HepG2 (cell line): ENCODE results near the gene SNX19. TPM values are rescaled to one million over a fixed set of nuclear protein-coding genes. Genes with fewer than 3 reads are reported as not detected.

Source experiments
- ARNT2 ChIP-seq: sonication (generic); formaldehyde crosslinking; IDR thresholded peaks from 2 replicates; pipeline ENCODE4 v1.8.0; 2022; ENCODE audit warnings: mild to moderate bottlenecking, low read depth, missing genetic modification reagents, moderate library complexity
- ATF2 ChIP-seq: sonication (generic); formaldehyde crosslinking; IDR thresholded peaks from 2 replicates; pipeline ENCODE4 v1.4.0; 2020; ENCODE audit warnings: missing genetic modification reagents
- HNF1B ChIP-seq: sonication (generic); formaldehyde crosslinking; IDR thresholded peaks from 2 replicates; pipeline ENCODE4 v1.5.1; 2020; ENCODE audit warnings: mild to moderate bottlenecking, moderate library complexity, missing genetic modification reagents
- HNRNPLL ChIP-seq: fragments of 200-400 bp; formaldehyde crosslinking; IDR thresholded peaks from 2 replicates; pipeline ENCODE4 v1.6.1; 2017; ENCODE audit warnings: mild to moderate bottlenecking, low read depth, low read length; ENCODE audit not compliant: poor library complexity, severe bottlenecking
- KDM3A ChIP-seq: IDR thresholded peaks from 2 replicates; pipeline ENCODE4 v1.6.1; 2018; ENCODE audit warnings: low read depth, missing compliant biosample characterization
- KLF12 ChIP-seq: sonication (generic); formaldehyde crosslinking; IDR thresholded peaks from 2 replicates; pipeline ENCODE4 v1.4.0; 2020; ENCODE audit warnings: missing genetic modification reagents, borderline replicate concordance
- MIER3 ChIP-seq: IDR thresholded peaks from 2 replicates; pipeline ENCODE4 v1.6.1; 2016; ENCODE audit warnings: missing compliant biosample characterization, borderline replicate concordance
- MXI1 ChIP-seq: IDR thresholded peaks from 3 replicates; pipeline ENCODE4 v1.6.1; 2012; ENCODE audit warnings: low read depth, low read length, inconsistent platforms, borderline replicate concordance
- MYNN ChIP-seq: sonication (generic); formaldehyde crosslinking; IDR thresholded peaks from 2 replicates; pipeline ENCODE4 v1.4.0; 2020; ENCODE audit warnings: mild to moderate bottlenecking, low read depth, missing genetic modification reagents
- PITX1 ChIP-seq: sonication (generic); formaldehyde crosslinking; IDR thresholded peaks from 2 replicates; pipeline ENCODE4 v1.5.1; 2020; ENCODE audit warnings: mild to moderate bottlenecking, missing genetic modification reagents
- SP5 ChIP-seq: IDR thresholded peaks from 2 replicates; pipeline ENCODE4 v1.6.1; 2016; ENCODE audit warnings: low read depth, borderline replicate concordance
- TEAD3 ChIP-seq: optimal IDR thresholded peaks from 2 replicates; pipeline ENCODE3; 2016; ENCODE audit warnings: borderline replicate concordance
- TFAP4 ChIP-seq: sonication (generic); IDR thresholded peaks from 2 replicates; pipeline ENCODE4 v1.6.1; 2016; ENCODE audit warnings: low read depth, borderline replicate concordance
- UBTF ChIP-seq: sonication (generic); formaldehyde crosslinking; IDR thresholded peaks from 2 replicates; pipeline ENCODE4 v1.4.0; 2020; ENCODE audit warnings: mild to moderate bottlenecking, missing genetic modification reagents
- XRCC5 ChIP-seq: fragments of 200-400 bp; formaldehyde crosslinking; optimal IDR thresholded peaks from 2 replicates; pipeline ENCODE3; 2017; ENCODE audit warnings: mild to moderate bottlenecking, low read length
- YY1 ChIP-seq: IDR thresholded peaks from 2 replicates; pipeline ENCODE4 v1.6.1; 2011; ENCODE audit warnings: low read length, low read depth, moderate library complexity, mild to moderate bottlenecking; ENCODE audit not compliant: insufficient read depth, insufficient replicate concordance
- ZNF124 ChIP-seq: sonication (generic); formaldehyde crosslinking; IDR thresholded peaks from 2 replicates; pipeline ENCODE4 v1.4.0; 2020; ENCODE audit warnings: missing genetic modification reagents
- ZNF24 ChIP-seq: fragments of 450-650 bp; IDR thresholded peaks from 2 replicates; pipeline ENCODE4 v1.6.1; 2017; ENCODE audit warnings: antibody characterized with exemption, mild to moderate bottlenecking
- ZNF382 ChIP-seq: sonication (generic); formaldehyde crosslinking; IDR thresholded peaks from 2 replicates; pipeline ENCODE4 v1.5.0; 2020; ENCODE audit warnings: missing genetic modification reagents, mild to moderate bottlenecking, borderline replicate concordance
- ZNF782 ChIP-seq: sonication (generic); formaldehyde crosslinking; IDR thresholded peaks from 2 replicates; pipeline ENCODE4 v1.4.0; 2020; ENCODE audit warnings: missing genetic modification reagents, mild to moderate bottlenecking, borderline replicate concordance
- polyA plus RNA-seq, 8 experiments: library from polyadenylated mRNA; depleted of rRNA in 3 of 8; stranded (reverse) in 7 of 8; unstranded in 1 of 8; fragments of >200 nt; fragmentation: Illumina TruSeq in 4 of 8; extraction: Trizol in 4 of 8; gene quantifications; 2 replicates each; pipeline versions ENCODE4 v1.2.1 to v1.2.3, GENCODE V29; 2011 to 2016; ENCODE audit warnings: low read depth in 4 of 8, missing spikeins in 1 of 8, mixed read lengths in 1 of 8; ENCODE audit not compliant: insufficient read depth in 1 of 8
- total RNA-seq, 5 experiments: library from RNA; depleted of rRNA; stranded (reverse); fragments of >200 nt; fragmentation: Illumina TruSeq; extraction: Trizol; gene quantifications; 2 replicates each; pipeline ENCODE4 v1.2.3, GENCODE V29; 2016; ENCODE audit warnings: low read depth in 1 of 5

SNX19 gene
- total and polyA plus RNA-seq, 2 of the 13 experiments (the other 11 are each of a cell fraction or from before 2014, with no cell fraction given): 0.13 to 0.27 TPM

- TF ChIP-seq HNRNPLL: peak; percentile 24
- TF ChIP-seq SP5 (CRISPR knock-in tag): peak; percentile 59; the same call in 1 of the 2 replicates
- TF ChIP-seq TEAD3 (CRISPR knock-in tag): peak; percentile 82
- TF ChIP-seq ARNT2: 0 out of 2 replicates have a peak, but pooled peaks have one; percentile 30
- 0 out of 2 replicates have a peak, but pooled peaks have one; percentile 15 for TF ChIP-seq UBTF (CRISPR knock-in tag)
- TF ChIP-seq KDM3A: peak; percentile 86
- peak; percentile 65 for TF ChIP-seq TFAP4
- 0 out of 2 replicates have a peak, but pooled peaks have one; percentile 51 for TF ChIP-seq MIER3 (CRISPR knock-in tag)
- peak; percentile 97 for TF ChIP-seq XRCC5
- TF ChIP-seq ZNF382 (CRISPR knock-in tag): no peak
- TF ChIP-seq PITX1 (CRISPR knock-in tag): peak; percentile 13; the same call in 1 of the 2 replicates
- TF ChIP-seq ZNF24: 0 out of 2 replicates have a peak, but pooled peaks have one; percentile 36
- peak; percentile 91; the same call in 1 of the 2 replicates for TF ChIP-seq KLF12 (CRISPR knock-in tag)
- peak; percentile 69; the same call in 1 of the 2 replicates for TF ChIP-seq ZNF782 (CRISPR knock-in tag)
- TF ChIP-seq MXI1: peak; percentile 27; the same call in 1 of the 3 replicates
- TF ChIP-seq HNF1B (CRISPR knock-in tag): peak; percentile 91
- peak; percentile 47; the same call in 1 of the 2 replicates for TF ChIP-seq ZNF124
- TF ChIP-seq YY1: peak; percentile 77
- TF ChIP-seq MYNN (CRISPR knock-in tag): 0 out of 2 replicates have a peak, but pooled peaks have one; percentile 57
- TF ChIP-seq ATF2 (CRISPR knock-in tag): peak; percentile 69; the same call in 1 of the 2 replicates
Measured at GRCh38 chr11:130861902-130862860, 54.1 kb downstream of the SNX19 start (continued).
